Measurements from ENCODE around the gene DRAM1.

DNA sequence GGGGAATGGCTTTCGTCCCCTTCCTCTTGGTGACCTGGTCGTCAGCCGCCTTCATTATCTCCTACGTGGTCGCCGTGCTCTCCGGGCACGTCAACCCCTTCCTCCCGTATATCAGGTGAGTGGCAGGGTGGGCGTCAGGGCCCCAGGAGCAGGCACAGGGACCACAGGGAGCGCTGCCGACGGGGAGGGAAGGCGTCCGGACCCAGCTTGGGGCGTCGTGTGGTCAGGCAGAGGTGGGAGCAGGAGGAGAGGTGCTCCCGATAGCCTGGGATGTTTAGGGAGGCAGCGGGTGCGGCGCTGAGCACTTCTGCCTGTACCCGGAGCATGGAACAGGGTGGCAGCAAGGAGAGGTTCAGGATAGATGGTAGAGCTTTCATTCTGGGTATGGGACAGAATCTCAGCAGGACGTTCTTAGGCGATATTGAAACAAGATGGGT, 444 bp downstream of the DRAM1 start:
- no peak for TF ChIP-seq CTCF (IDR thresholded peaks at IDR 0.05)
- peak; percentile 22 for TF ChIP-seq EZH2 (IDR thresholded peaks at IDR 0.05)
- TF ChIP-seq EZH2phosphoT487 (IDR thresholded peaks at IDR 0.05) = no peak
